Epithelial cell of proximal tubule (primary cell): ENCODE measurements around the gene DAZAP2. TPM values are rescaled to one million over a fixed set of nuclear protein-coding genes. Genes with fewer than 3 reads are reported as not detected.
"Not testable (repeated sequence)": the region's sequence is repeated elsewhere in the genome, so short reads cannot be mapped to it uniquely, and the experiment has no call there.

ENCODE experiments used
- DNase-seq: peaks from one replicate; pipeline ENCODE4 v3.0.0-alpha.2; 2011; ENCODE audit warnings: low read depth
- H3K4me3 ChIP-seq: 2 replicates; pipeline ENCODE4 v1.5.1; 2011; ENCODE audit warnings: low read depth, mild to moderate bottlenecking, low read length
- total RNA-seq: library from RNA; depleted of rRNA; stranded (reverse); fragments of >200 nt; gene quantifications from 2 replicates; pipeline ENCODE4 v1.2.3, GENCODE V29; 2015
- TF ChIP-seq, protein P1 (sequence below): conservative IDR thresholded peaks from 2 replicates; pipeline ENCODE4 v1.5.1; 2012; ENCODE audit warnings: low read depth, mild to moderate bottlenecking, low read length

The DAZAP2 gene
- total RNA-seq, 1 donor from 2014 or later = 196 TPM

DNA sequence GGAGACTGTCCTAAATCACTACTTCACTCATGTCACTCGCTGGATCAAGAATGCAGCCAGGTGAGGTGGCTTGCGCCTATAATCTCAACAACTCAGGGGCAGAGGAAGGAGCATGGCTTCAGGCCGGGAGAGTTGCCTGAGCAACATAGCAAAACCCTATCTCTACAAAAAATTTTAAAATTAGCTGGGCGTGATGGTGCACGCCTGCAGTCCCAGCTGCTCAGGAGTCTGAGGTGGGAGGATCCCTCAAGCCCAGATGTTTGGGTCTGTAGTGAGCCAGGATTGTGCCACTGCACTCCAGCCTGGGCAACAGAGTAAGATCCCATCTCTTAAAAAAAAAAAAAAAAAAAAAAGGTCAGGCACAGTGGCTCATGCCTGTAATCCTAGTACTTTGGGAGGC, 25.7 kb downstream of the DAZAP2 start:
- DNase-seq = no peak
- TF ChIP-seq, protein P1, sequence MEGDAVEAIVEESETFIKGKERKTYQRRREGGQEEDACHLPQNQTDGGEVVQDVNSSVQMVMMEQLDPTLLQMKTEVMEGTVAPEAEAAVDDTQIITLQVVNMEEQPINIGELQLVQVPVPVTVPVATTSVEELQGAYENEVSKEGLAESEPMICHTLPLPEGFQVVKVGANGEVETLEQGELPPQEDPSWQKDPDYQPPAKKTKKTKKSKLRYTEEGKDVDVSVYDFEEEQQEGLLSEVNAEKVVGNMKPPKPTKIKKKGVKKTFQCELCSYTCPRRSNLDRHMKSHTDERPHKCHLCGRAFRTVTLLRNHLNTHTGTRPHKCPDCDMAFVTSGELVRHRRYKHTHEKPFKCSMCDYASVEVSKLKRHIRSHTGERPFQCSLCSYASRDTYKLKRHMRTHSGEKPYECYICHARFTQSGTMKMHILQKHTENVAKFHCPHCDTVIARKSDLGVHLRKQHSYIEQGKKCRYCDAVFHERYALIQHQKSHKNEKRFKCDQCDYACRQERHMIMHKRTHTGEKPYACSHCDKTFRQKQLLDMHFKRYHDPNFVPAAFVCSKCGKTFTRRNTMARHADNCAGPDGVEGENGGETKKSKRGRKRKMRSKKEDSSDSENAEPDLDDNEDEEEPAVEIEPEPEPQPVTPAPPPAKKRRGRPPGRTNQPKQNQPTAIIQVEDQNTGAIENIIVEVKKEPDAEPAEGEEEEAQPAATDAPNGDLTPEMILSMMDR = no peak
- no peak overlapping the region for H3K4me3 ChIP-seq

DNA sequence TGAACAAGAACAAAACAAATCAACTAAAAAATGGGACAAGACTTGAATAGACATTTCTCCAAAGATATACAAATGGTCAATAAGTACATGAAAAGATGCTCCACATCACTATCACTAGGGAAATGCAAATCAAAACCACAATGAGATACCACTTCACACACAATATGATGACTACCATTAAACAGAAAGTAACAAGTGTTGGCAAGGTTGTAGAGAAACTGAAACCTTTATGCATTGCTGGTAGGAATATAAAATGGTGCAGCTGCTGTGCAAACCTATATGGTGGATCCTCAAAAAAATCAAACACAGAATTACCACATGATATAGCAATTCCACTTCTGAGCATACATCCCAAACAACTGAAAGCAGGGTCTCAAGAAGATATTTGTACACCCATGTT, 26.4 kb downstream of the DAZAP2 start:
- TF ChIP-seq, protein P1 = no peak
- DNase-seq = no peak
- no peak overlapping the region for H3K4me3 ChIP-seq

DNA sequence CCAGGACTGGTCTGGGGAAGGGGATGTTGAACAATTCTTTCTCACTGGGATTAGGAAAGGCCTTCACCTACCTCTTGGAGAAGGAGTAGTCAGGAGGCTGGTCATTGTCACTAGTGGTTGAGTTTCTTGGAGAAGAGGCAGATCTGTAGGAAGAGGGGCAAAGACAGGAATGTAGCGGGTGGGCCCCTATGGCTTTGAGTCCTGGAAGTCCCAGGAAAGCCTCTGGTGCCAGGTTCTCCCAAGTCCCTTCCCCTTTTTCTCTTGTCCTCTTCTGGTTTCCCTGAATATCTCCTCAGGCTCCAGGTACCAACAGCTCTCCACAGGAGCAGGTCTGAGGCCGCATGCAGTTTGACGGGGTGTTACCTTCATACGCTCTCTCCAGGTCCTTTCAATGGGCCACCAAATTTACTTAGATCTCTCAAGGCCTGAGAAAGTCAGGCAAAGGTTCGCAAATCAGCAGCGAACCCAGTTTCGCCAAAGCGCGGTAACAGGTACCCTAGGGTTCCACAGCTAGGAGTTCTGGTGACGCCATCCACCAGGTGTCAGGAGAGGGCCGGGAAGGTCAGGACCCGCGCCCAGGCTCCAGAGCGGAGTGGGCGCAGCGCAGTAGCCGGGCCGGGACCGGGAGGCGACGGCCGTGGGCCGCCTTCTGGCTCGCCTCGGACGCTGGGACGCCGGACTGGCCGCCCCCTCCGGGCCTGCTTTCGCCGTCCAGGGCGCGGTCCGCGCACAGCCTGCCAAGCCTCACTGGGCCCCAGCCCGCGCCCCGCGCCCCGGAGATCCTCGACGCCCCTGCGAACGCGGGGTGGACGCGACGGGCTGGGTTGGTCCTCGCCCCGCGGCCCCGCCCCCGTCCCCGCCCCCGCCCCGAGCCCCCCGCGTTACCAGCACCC, 30.8 kb downstream of the DAZAP2 start:
- no peak for DNase-seq

DNA sequence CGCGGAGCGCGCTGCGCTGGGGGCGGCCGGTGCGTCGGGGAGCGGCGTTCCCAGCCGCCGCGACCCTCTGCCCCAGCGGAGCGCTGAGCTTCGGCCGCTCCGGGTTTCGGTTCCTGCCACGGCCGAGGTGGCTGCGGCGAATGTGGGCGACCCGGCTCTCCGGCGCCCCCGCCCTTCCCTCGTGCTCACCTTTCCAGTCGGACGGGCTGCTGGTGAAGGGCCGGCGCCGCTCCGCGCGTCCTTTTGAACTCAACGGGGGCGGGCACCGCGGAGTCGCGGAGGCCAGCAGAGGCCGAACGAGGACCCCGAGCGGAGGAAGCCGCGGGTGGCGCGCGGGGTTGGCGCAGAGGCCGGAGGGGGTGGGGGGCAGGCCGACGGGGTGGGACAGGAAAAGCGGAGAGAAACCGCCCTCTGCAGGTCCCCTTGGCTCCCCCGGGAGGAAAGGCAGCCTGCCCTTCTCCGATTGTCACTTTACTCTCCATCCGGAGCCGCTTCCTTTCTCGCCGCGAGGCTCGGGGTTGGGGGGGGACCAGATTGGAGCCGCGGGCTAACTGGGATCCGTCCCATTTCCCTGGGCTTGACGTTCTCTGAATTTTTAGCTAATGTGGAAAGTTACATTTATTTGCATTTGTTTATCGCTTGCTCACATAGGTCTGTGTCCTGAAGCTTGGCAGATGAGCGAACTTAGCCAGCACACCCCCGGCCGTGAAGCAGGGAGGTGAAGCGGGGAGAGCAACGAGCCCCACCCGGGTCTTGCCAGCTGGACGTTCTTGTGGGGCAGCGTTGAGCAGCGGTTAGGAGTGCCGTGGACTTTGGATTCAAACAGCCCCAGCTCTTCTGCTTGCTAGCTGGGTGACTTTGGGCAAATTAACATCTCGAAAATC, 31.7 kb downstream of the DAZAP2 start, which contains the start of gene SMAGP:
Gene SMAGP (minus strand): TSS at position 349 of the 884 bp plus-strand sequence. CDS start 1,137 bp downstream, outside the sequence.
- TF ChIP-seq, protein P1 = no peak
- H3K4me3 ChIP-seq = peak within 1 kb of the TSS; percentile 77
- no peak for DNase-seq

More for the DNA sequence above, 30.8 kb downstream of the DAZAP2 start:
- peak overlapping the region; percentile 77 for H3K4me3 ChIP-seq
- TF ChIP-seq, protein P1 = peak; percentile 59

DNA sequence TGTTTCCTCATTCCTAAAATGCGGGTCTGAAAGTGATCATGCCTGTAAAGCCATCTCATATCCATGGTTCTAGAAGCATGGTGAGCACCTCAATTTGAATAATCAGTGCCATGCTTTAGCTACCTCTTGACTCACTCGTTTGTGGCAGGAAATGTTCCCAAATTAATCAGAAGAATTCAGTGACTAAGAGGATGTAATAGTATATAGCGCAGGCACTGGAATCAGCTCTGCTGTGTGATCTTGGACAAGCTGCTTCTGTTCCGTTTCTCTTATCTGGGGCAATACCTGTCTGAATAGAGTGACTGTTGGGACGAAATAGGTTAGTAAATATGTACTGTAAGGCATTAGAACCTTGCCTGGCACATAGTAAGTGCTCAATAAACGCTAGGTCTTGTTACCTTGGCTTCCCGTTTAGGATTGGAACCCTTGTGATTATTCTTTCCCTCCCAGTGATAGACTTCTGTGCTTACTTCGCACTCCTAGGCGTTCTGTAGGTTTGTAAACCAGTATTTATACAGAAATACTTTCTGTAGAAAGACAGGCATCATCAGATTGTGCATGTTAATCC, 32.4 kb downstream of the DAZAP2 start:
- H3K4me3 ChIP-seq = peak overlapping the region; percentile 77
- TF ChIP-seq, protein P1 = no peak
- peak; percentile 71 for DNase-seq

DNA sequence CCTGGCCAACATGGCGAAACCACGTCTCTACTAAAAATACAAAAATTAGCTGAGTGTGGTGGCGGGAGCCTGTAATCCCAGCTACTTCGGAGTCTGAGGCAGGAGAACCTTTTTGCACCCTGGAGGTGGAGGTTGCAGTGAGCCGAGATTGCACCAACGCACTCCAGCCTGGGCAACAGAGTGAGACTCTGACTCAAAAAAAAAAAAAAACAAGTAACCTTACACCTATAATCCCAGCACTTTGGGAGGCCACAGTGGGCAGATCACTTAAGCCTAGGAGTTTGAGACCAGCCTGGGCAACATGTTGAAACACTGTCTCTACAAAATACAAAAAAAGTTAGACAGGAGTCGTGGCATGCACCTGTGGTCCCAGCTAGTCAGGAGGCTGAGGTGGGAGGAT, 34.2 kb downstream of the DAZAP2 start:
- DNase-seq, H3K4me3 ChIP-seq: not testable (repeated sequence)

DNA sequence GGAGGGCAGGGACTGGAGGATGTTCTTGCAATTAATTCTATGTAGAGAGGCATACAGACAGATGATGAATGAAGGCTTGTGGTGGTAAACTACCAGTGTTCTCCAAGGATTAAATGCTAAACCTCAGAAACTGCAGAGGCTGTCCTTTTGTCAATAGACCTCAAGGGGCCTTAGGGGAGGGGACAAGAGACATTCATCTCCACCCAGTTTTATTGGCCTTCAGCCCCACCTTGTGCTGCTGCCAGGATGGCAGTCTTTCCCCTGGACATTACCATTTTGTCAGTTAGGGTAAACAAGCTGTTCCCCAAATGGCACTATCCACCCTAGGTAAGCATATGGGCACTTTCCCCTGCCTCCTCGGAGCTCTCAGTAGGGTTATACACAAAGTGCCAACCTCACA, 36.5 kb downstream of the DAZAP2 start:
- TF ChIP-seq, protein P1 = no peak
- H3K4me3 ChIP-seq = no peak overlapping the region
- no peak for DNase-seq
